Measurements from ENCODE around the gene RNASEH2A.

The RNASEH2A gene

DNA sequence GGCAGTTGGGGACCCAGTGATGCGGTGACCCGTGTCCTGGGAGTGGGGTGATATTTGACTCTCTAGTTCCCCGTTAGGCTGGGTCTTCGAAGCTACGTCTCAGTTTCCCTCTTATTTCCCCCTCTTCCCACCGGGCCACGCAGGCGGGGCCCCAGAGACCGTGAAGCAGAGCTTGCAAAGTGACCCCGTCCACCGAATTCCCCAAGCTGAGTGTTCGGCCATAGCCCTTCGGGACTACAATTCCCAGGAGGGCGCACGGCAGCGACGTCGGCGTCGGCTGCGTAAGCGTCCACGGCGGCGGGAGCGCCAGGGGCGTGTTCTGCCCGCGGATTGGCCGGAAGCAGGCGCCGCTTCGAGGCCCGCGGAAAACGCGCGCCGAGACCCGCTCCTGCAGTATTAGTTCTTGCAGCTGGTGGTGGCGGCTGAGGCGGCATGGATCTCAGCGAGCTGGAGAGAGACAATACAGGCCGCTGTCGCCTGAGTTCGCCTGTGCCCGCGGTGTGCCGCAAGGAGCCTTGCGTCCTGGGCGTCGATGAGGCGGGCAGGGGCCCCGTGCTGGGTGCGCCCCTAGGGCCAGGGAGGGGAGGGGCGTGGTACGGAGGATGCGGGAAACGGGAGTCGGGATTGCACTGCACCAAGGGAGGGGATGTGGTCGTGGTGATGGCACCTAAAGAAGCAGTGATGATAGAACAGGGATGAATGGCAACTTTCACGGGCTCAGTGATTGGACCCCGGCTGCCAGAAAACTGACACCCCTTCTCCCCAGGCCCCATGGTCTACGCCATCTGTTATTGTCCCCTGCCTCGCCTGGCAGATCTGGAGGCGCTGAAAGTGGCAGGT, at the start of gene RNASEH2A:
Gene RNASEH2A (plus strand): TSS at position 343 of the 840 bp plus-strand sequence. CDS start 90 bp downstream, at position 433.
- peak; percentile 81 for DNase-seq

DNA sequence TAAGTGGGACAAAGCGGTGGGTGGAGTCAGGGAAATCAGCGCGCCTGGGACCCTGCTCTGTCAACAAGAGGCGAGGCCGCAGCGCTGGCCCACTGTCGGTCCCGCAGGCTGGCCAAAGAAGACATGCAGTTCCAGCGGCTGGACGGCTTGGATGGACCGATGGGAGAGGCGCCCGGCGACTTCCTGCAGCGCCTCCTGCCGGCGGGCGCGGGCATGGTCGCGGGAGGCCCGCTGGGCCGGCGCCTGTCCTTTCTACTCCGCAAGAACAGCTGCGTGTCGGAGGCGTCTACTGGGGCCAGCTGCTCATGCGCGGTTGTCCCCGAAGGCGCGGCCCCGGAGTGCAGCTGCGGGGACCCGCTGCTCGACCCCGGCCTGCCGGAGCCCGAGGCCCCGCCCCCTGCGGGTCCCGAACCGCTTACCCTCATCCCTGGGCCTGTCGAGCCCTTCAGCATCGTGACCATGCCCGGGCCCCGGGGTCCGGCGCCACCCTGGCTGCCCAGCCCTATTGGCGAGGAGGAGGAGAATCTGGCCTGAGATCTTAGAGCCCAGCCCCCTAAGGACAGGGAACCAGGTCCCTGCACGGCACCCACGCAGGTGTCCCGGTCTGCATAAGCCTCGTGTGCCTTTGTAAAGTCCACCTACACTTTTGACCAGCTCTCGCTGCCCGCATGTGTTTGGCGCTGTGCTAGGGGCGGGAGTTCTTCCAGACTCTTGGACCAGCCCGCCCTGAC, 48.7 kb upstream of the RNASEH2A start:
- DNase-seq: peak; percentile 36

DNA sequence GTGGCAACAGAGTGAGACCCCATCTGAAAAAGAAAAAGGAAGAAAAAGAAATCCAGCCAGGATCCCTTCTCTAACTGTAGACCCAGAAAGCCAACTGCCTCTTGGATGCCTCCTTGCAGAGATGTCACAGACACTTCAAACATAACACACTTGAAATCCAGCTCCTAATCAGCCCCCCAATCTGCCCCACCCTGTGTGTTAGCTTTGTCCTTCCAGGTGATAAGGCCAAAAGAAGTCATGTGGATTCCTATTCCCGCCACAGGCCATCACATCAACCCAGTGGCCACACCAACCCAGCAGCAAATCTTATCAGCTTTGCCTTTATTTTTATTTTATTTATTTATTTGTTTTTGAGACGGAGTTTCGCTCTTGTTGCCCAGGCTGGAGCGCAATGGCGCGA, 46.7 kb upstream of the RNASEH2A start:
- DNase-seq: no peak

DNA sequence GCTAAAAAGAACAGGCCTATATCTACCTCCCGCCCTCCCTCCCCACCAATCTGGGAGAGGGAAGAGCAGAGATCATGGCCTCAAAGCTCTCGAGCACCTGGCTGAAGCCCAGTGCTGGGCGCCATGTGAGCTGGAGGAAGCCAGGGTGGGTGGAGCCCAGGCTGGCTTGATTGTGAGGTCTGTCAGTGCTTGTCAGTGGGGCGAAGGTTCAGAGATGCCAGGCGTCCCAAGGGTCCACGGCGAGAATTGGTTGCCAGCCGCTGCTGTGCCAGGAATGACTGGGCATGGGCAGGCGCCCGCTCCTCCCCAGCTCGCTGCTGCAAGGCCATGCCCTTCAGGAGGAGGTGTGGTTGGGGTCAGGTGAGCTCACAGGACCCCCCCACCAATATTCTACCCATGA, 43.3 kb upstream of the RNASEH2A start:
- DNase-seq: no peak

DNA sequence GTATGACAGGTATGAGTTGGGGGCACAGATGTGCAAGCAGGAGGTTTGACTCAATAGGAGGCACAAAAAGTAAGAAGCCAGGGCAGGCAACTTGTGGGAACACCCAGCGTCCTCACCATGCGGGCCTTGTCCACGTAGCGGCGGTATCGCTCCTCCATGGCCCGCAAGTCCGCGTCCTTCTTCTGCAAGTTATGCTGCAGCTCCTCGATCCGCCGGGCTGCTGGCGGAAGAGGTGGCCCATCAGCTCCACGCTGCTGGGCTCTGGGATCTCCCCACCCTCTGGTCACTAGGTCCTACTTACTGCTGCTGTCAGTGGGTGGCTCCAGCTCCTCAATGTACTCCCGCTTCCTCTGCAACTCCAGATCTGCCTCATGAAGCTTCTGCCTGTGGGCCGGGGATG, 41.7 kb upstream of the RNASEH2A start:
- DNase-seq: no peak

GRCh38 chr19:12766051-12766521, 40.3 kb upstream of the RNASEH2A start:
- peak; percentile 77 for DNase-seq

DNA sequence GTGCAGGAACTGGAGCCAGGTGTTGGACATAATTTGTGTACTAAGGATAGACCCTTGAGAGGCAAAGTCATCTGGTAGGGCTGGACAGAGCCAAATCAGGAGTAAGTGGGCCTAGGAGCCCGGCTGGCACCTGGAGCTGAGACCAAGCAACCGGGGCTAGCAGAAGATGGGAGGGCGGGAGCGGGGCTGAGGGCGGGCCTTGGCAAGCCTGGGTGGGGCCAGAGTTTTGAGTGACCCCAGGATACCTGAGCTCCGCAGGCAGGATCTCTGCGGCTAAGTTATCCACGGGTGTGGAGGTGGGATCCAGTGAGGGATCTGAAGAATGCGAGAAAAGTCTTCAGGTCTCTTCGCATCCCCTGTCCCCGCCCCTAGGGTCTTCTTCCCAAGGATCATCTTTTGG, 39.2 kb upstream of the RNASEH2A start:
- no peak for DNase-seq

- DNase-seq: no peak
Observed at GRCh38 chr19:12767666-12768065, 38.7 kb upstream of the RNASEH2A start.

GRCh38 chr19:12769689-12770088, 36.7 kb upstream of the RNASEH2A start:
- peak; percentile 72 for DNase-seq

- no peak for DNase-seq
Observed at GRCh38 chr19:12770922-12771321, 35.5 kb upstream of the RNASEH2A start.

DNA sequence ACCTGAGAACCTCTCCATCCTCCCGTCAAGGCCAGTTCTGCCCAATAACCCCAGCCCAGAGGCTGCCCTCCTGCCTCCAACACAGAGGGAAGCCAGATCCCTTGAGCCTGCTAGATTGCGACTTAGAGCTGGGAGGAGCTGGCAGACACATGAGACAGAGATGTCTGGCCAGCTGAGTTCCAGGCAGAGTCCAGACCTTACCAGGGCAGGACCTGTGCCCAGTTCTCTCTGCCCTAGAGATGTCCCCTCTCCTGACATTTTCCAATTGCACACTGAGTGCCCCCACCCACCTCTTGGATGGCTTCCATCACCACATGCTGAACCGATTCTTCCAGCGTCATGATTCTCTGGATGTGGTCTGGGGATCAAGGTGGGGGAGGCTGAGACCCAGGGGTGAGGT, 34.1 kb upstream of the RNASEH2A start:
- no peak for DNase-seq

DNA sequence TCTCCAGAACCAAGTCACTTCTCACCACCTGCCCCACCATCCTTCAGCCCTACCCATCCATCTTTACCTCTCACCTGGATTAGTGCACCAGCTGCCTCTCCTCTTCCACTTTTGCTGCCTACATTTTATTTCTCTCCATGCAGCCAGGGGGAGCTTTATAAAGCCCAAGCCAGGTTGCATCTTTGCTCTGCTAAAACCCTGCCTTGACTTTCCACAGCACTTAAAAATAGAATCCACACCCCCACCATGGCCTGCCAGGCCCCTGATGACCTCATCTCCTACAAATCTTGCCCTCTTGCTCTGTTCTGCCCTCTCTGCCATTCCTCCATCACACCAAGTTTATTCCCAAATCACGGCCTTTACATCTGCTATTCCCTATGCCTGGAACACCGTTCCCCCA, 32.8 kb upstream of the RNASEH2A start:
- DNase-seq: no peak

DNA sequence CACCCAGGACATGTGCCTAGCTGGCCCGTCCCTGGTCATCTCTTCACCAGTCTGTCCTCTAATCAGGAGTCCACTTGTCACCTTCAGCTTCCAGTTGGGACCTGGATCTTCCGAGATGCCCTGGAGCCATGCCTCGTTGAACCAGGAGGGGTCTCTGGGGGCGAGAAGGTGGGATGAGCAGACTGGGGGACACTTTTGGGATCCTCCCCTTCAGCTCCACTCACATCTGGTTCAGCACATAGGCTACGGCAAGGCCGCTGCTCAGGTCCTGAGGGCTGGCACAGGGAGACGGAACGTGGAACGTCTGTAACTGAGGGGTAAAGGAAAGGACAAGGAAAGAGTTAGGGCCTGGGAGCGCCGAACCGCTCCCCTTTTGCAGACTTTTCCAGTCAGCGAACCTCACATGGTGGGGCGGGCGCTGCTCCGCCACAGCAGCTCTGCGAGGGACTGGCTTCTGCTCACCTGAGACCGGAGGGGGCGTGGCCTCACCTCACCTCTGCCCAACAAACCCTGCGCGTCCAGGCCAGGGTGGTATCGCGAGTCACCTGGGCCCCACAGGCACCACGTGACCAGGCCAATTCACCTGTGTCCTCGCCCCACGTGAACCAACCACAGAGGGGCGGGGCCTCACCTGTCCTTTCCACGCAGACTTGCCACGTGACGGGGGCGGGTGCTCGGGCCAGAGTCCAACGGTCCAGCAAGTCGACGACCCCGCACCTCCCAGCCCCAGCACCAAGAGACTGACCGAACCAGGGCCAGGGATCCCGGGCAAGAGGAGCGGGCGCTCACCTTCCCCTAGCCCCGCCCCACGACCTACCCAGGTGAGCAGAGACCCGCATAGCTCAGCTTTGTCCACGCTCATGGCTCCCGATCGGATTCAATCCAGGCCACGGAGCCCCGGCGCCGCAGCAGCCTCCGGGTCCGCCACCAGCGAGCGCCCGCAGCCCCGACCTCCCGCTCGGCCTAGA, 31.5 kb upstream of the RNASEH2A start, which contains the start of gene HOOK2:
Gene HOOK2 (minus strand): TSS at position 965 of the 968 bp plus-strand sequence. CDS start 103 bp downstream, at position 862.
- DNase-seq: peak; percentile 38

- peak; percentile 73 for DNase-seq
Observed at GRCh38 chr19:12777217-12778016, 29.0 kb upstream of the RNASEH2A start.

- peak; percentile 35 for DNase-seq
Observed at GRCh38 chr19:12778017-12778904, 28.1 kb upstream of the RNASEH2A start.

- no peak for DNase-seq
Observed at GRCh38 chr19:12778905-12779161, 27.6 kb upstream of the RNASEH2A start.

GRCh38 chr19:12779162-12779993, 27.0 kb upstream of the RNASEH2A start:
- DNase-seq: no peak

DNA sequence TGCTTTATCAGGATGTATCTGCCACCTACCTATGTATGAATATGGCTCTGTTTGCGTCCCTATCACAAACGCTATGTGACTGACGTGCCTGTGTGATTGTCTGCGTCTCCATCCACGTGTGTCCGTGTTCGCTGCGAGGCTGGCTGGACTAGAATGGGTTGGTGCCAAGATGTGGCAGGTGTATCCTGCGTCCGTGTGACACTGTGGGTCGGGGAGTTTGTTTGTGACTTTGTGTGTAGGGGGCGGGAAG, 24.3 kb upstream of the RNASEH2A start:
- DNase-seq: no peak

DNA sequence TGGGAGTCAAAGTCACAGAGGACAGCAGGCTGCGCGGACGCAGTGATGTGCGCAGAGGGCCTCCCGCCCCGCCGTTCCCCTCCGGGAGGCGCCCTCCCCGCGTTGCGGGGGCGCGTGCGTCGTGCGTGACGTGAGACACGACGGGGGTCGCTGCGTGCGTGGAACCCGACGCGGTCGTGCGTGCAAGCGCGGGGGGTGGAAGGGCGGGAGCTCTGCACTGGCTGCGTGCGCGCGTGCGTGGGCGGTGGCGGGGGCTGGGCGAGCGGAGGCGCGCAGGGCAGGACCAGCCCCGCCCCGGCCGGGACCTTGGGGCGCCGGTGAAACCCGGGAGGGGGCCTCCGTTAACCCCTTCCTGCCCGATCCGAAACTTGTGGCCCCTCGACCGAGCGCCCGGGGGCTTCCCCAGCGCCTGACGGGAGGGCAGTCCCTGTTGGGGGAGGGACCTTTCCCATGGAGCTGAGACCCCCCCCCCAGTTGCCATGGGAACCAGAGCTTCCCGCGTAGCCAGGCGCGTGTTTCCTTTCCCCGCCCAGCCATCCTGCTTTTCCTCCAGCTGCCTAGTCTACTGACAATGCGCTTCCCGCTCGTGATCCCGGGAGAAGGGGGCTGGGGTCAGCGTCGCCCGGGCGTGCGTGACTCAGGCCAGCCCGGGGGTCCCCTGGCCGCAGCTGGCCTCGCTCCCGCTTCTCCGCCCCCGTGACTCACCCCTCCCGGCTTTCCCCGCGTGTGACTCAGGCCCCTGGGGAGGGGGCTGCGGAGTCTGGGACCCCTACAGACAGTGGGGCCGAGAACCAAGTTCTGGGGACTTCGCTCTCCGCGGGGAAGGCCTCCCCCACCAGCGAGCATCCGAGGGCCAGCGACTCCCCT, 23.7 kb upstream of the RNASEH2A start:
- DNase-seq: peak; percentile 94
